ENCODE results near the gene DOCK3. TPM values are rescaled to one million over a fixed set of nuclear protein-coding genes. Genes with fewer than 3 reads are reported as not detected.

Gene DOCK3
- total and polyA plus RNA-seq, 10 of the 15 experiments (the other 5 are each of a cell fraction or from before 2014, with no cell fraction given), result 0.02 to 0.52 (median 0.04) TPM; not detected in 5

DNA sequence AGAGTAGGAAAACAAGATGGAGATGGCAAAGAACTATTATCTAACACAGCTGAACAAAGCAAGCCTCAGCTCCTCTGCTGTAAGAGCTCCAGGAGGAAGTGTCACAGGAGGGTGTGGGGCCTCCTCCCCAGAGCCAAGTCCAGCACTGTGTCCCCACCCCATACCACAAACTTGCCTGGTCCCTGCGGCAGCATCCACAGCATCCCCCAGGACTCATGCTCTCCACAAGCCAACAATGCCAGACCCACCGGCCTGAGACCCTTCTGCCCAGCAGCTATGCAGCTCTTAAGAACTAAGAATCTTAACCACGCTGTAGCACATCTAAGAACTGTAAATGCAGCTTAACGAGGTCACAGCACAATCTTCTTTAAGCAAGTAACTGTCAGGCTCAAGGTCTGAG is 725.4 kb downstream of the DOCK3 start (continued):
- TF ChIP-seq JUND (IDR thresholded peaks at IDR 0.05; ENCODE audit: low read depth, low read length), result no peak
- no peak for TF ChIP-seq POLR2A (IDR thresholded peaks at IDR 0.05; ENCODE audit: low read depth, low read length)
- TF ChIP-seq SPI1 (IDR thresholded peaks at IDR 0.05; ENCODE audit: borderline replicate concordance, insufficient read depth, low read depth, low read length), result no peak
- no peak for TF ChIP-seq ZNF207 (IDR thresholded peaks at IDR 0.05; ENCODE audit: borderline replicate concordance)
- TF ChIP-seq SIX5 (IDR thresholded peaks at IDR 0.05; ENCODE audit: low read depth, low read length, severe bottlenecking), result no peak
- no peak for TF ChIP-seq ASH2L (IDR thresholded peaks at IDR 0.05; ENCODE audit: borderline replicate concordance, low read depth)
- TF ChIP-seq EGR1 (IDR thresholded peaks at IDR 0.05; ENCODE audit: borderline replicate concordance in 1 of 2, low read depth in 2 of 2, low read length in 2 of 2), result no peak
- TF ChIP-seq, protein P1, sequence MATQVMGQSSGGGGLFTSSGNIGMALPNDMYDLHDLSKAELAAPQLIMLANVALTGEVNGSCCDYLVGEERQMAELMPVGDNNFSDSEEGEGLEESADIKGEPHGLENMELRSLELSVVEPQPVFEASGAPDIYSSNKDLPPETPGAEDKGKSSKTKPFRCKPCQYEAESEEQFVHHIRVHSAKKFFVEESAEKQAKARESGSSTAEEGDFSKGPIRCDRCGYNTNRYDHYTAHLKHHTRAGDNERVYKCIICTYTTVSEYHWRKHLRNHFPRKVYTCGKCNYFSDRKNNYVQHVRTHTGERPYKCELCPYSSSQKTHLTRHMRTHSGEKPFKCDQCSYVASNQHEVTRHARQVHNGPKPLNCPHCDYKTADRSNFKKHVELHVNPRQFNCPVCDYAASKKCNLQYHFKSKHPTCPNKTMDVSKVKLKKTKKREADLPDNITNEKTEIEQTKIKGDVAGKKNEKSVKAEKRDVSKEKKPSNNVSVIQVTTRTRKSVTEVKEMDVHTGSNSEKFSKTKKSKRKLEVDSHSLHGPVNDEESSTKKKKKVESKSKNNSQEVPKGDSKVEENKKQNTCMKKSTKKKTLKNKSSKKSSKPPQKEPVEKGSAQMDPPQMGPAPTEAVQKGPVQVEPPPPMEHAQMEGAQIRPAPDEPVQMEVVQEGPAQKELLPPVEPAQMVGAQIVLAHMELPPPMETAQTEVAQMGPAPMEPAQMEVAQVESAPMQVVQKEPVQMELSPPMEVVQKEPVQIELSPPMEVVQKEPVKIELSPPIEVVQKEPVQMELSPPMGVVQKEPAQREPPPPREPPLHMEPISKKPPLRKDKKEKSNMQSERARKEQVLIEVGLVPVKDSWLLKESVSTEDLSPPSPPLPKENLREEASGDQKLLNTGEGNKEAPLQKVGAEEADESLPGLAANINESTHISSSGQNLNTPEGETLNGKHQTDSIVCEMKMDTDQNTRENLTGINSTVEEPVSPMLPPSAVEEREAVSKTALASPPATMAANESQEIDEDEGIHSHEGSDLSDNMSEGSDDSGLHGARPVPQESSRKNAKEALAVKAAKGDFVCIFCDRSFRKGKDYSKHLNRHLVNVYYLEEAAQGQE (IDR thresholded peaks at IDR 0.05; ENCODE audit: low read depth, low read length), result no peak
- TF ChIP-seq MTA3 (IDR thresholded peaks at IDR 0.05; ENCODE audit: borderline replicate concordance, low read length), result no peak
- TF ChIP-seq IKZF2 (IDR thresholded peaks at IDR 0.05), result no peak

DNA sequence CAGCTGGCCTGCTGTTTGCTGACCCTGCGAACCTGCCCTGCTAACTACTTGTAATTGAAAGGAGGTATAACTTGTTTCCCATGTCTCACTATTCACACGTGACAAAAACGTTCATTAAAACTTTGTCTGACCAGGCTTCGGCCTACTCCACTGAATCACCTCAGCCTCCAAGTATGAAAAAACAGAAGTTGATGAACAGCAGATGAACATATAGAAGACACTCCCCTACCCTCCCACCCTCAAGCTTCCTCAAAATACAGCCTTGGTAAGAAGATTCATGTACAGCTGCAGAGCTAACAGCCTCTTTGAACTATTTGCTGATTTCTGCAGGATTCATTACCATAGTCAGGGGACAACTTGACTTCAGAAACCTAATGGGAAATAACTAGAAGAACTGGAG is 727.0 kb downstream of the DOCK3 start:
- intact Hi-C loops (cut with micrococcal nuclease; ENCODE audit: unreplicated experiment), result no loop called here
- H2AFZ ChIP-seq (ENCODE audit: control insufficient read depth, low read depth, low read length), result no peak overlapping the region
- H3K9me3 ChIP-seq (replicated peaks; ENCODE audit: control insufficient read depth, insufficient read depth, low read length), result no peaks in the 10 kb centered on the region
- FAIRE-seq (no peak), ATAC-seq (no peak), DNase-seq (ENCODE audit: low read depth, low spot score) (no peak)
- H3K27ac ChIP-seq (ENCODE audit: control insufficient read depth, insufficient read depth), result no peak overlapping the region
- H3K4me1 ChIP-seq (ENCODE audit: control insufficient read depth, insufficient read depth, low read length), result no peaks in the 10 kb centered on the region
- H3K79me2 ChIP-seq (ENCODE audit: control insufficient read depth, insufficient read depth, low read length), result no peaks in the 10 kb centered on the region
- no peaks in the 10 kb centered on the region for H4K20me1 ChIP-seq (ENCODE audit: control insufficient read depth, insufficient read depth)
- H3K36me3 ChIP-seq (ENCODE audit: control insufficient read depth in 2 of 2, insufficient read depth in 2 of 2, low read length in 1 of 2), result peaks cover 16 to 42% of the 10 kb centered on the region in 2 experiments
- no peak overlapping the region for H3K4me3 ChIP-seq
- POLR2A ChIA-PET, result no interaction called here
- 94% methylated on average over 4 of the region's 4 CpGs for WGBS (ENCODE audit: insufficient coverage, insufficient replicate concordance, low lambda C conversion rate, missing lambda C conversion rate)
- in situ Hi-C loops (cut with MboI), result no loop called here
- H3K9ac ChIP-seq (ENCODE audit: control insufficient read depth, insufficient read depth, low read length), result no peak overlapping the region
- RAD21 ChIA-PET (ENCODE audit: unreplicated experiment), result no interaction called here
- H3K27me3 ChIP-seq (replicated peaks in 1 of 2; ENCODE audit: control insufficient read depth in 2 of 2, insufficient read depth in 2 of 2, low read length in 1 of 2), result no peaks in the 10 kb centered on the region
- no peak overlapping the region for H3K4me2 ChIP-seq (ENCODE audit: control insufficient read depth, insufficient read depth)
- SMC1A ChIA-PET (ENCODE audit: uncharacterized antibody, unreplicated experiment), result no interaction called here
- CTCF ChIA-PET, result interaction anchor here (0.6 to 0.9 kb wide), 2 partner anchors 53 to 98 kb away, joined by 3 to 6 read pairs; partner anchors contain the start of gene DCAF1
- no TSS peak for BruUV-seq (replicated peaks)
- no peak for TF ChIP-seq HCFC1 (IDR thresholded peaks at IDR 0.05; ENCODE audit: low read length)
- no peak for TF ChIP-seq ZNF207 (IDR thresholded peaks at IDR 0.05; ENCODE audit: borderline replicate concordance)
- TF ChIP-seq, protein P2, sequence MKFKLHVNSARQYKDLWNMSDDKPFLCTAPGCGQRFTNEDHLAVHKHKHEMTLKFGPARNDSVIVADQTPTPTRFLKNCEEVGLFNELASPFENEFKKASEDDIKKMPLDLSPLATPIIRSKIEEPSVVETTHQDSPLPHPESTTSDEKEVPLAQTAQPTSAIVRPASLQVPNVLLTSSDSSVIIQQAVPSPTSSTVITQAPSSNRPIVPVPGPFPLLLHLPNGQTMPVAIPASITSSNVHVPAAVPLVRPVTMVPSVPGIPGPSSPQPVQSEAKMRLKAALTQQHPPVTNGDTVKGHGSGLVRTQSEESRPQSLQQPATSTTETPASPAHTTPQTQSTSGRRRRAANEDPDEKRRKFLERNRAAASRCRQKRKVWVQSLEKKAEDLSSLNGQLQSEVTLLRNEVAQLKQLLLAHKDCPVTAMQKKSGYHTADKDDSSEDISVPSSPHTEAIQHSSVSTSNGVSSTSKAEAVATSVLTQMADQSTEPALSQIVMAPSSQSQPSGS (IDR thresholded peaks at IDR 0.05; ENCODE audit: low read length), result no peak
- TF ChIP-seq RELA (IDR thresholded peaks at IDR 0.05; ENCODE audit: borderline replicate concordance, partially characterized antibody), result no peak
- no peak for TF ChIP-seq MXI1 (IDR thresholded peaks at IDR 0.05; ENCODE audit: low read depth, low read length)
